ENCODE measurements around the gene EDC3.

Gene EDC3

DNA sequence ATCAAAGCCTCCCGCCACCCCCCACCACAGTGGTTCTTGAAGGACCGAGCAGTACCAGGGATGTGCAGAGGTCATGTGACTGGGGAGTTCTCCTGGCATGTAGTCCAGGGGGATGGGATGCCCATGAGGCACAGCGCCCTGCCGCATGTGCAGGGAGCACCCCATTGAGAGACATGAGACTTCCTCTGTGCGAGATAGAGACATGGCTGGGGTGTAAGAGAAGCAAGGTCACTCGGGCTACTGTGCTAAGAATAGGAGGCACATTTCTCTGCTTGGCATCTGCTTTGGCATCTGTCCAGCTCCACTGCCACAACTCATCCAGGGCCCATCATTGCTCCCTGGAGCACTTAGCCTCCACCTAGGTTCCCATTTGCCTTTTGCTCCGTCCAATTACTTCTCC, 31.9 kb upstream of the EDC3 start:
- TF ChIP-seq, protein P1, sequence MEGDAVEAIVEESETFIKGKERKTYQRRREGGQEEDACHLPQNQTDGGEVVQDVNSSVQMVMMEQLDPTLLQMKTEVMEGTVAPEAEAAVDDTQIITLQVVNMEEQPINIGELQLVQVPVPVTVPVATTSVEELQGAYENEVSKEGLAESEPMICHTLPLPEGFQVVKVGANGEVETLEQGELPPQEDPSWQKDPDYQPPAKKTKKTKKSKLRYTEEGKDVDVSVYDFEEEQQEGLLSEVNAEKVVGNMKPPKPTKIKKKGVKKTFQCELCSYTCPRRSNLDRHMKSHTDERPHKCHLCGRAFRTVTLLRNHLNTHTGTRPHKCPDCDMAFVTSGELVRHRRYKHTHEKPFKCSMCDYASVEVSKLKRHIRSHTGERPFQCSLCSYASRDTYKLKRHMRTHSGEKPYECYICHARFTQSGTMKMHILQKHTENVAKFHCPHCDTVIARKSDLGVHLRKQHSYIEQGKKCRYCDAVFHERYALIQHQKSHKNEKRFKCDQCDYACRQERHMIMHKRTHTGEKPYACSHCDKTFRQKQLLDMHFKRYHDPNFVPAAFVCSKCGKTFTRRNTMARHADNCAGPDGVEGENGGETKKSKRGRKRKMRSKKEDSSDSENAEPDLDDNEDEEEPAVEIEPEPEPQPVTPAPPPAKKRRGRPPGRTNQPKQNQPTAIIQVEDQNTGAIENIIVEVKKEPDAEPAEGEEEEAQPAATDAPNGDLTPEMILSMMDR (IDR thresholded peaks at IDR 0.05; ENCODE audit: low read depth, low read length): no peak
- H3K4me3 ChIP-seq (ENCODE audit: low read depth, low read length): no peak overlapping the region
- in situ Hi-C loops (cut with HindIII; ENCODE audit: low sequenced_read_pairs): no loop called here
- DNase-seq (ENCODE audit: low read depth, low spot score): no peak

DNA sequence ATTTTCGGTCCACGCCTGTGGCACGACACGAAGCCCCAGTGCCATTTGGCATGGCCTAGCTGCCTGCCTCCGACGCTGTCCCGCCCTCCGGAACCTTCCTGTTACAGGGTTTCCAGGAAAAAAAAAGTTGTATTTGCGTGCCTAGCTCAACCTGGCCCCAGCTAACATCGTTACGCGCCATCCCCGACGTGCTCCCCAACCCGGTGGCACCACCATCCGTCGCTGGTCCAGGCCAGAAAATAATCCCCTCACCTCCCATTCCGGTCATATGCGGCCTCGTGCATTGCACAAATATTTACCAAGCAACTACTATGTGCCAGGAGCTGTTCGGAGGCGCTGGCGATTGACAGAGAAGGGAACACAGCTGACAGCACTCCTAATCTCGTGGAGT, 30.9 kb upstream of the EDC3 start:
- peak overlapping the region; percentile 34 for H3K4me3 ChIP-seq (ENCODE audit: low read depth, low read length)
- TF ChIP-seq, protein P1 (IDR thresholded peaks at IDR 0.05; ENCODE audit: low read depth, low read length): no peak
- in situ Hi-C loops (cut with HindIII; ENCODE audit: low sequenced_read_pairs): no loop called here
- DNase-seq (ENCODE audit: low read depth, low spot score): no peak

DNA sequence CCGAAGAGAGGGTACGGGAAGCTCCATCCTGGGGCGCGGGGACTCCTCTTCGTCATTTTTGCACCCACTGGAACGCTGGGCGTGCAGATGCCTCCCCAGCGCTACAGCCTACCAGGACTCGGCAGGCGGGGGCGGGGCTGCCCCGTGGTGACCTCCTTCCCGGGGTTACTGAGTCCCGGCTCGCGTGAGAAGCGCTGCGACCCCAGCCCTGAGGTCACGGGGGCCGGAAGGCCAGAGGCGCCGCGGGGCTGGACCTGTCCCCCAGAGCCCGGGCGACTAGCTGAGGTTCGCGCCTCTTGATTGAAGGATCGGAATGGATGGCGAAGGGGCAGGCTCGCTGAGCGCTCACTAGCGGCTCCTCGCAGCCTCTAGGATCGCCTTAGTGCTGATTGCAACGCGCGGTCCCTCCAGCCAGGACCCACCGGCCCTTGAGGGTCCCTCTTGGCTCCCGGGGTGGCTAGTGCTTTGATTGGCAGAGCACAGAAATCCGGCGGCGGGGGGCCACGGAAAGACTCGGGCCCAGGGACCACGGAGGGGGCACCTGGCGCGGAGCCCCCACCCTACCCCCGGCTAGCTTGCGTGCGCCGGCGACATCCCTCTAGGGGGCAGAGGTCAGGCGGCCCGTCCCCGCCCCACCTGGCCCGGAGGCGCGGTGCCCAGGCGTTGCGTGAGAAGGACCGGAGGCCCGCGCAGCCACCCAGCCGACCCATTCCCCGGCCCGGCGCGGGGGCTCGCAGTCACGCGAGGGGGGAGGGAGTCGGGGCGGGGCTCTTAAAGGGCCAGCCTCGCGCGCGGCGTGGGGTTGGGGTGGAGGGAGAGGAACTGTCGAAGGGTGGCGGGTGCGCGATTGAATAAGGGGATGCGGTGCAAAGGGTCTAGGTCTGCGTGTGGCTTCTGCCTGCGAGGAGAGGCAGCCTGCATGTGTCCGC, 30.3 kb upstream of the EDC3 start:
- DNase-seq (ENCODE audit: low read depth, low spot score): no peak
- in situ Hi-C loops (cut with HindIII; ENCODE audit: low sequenced_read_pairs): no loop called here
- TF ChIP-seq, protein P1 (IDR thresholded peaks at IDR 0.05; ENCODE audit: low read depth, low read length): no peak
- peak overlapping the region; percentile 34 for H3K4me3 ChIP-seq (ENCODE audit: low read depth, low read length)

DNA sequence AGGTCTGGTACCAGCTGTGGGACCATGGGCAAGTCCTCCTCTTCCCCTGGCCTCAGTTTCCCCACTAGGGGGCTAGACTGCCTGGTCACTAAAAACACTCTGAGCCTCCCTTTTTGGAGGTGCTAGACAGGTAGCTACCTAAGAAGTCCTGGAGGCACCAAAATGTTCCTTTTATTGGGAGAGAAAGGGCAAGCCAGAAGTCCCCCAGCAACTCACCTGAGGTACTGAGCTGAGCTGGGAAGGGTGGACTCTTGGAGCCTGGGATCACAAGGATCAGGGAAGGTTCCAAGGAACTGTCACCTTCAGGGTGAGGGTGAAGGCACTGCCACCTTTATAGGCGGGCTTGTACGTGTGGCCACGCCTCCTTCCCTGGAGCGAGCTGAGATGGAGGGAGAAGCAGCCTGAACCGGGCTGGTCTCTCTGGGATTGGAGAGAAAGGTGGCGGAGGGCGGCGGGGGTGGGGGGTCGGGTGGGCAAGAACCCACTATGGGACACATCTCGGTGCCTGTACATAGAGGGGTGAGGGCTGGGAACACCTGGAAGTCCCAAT, 29.5 kb upstream of the EDC3 start, which contains the start of gene CYP1A1:
Gene CYP1A1 (minus strand): TSS at position 304 of the 550 bp plus-strand sequence. CDS start 2,431 bp downstream, outside the sequence.
- DNase-seq (ENCODE audit: low read depth, low spot score): no peak

DNA sequence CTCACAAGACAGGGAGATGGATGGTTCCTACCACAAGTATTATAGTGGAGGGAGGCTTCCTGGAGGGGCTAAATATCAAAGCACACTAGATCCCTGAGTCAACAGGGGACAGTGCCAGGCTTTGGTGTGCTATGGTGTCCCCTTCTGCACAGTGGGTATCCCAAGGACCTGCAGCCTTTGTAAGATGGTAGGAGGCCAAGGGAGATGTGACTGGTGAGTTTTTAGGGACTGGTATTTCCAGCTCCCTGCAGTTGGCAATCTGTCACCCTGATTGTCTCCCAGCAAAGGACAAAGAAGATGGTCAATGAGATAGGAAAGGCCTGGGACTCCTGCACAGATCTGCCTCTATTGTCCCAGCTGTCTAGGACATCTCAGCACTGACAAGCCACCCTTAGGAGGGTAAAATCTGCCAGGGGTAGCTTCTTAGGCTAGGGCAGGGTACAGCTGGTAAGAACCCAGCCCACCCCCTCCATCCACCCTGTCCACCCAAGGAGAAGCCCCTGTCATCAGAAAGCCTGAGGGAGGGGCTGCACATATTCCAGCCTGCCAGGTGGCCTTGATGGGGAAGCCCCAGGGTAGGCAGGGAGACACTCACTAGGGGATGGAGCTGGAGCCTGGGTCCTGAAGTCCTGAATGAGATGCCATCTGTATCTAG, 28.9 kb upstream of the EDC3 start:
- no peak for DNase-seq (ENCODE audit: low read depth, low spot score)
- TF ChIP-seq, protein P1 (IDR thresholded peaks at IDR 0.05; ENCODE audit: low read depth, low read length): no peak
- in situ Hi-C loops (cut with HindIII; ENCODE audit: low sequenced_read_pairs): no loop called here

More for the DNA sequence above, 29.5 kb upstream of the EDC3 start, which contains the start of gene CYP1A1:
- TF ChIP-seq, protein P1 (IDR thresholded peaks at IDR 0.05; ENCODE audit: low read depth, low read length): no peak
- in situ Hi-C loops (cut with HindIII; ENCODE audit: low sequenced_read_pairs): no loop called here
- H3K4me3 ChIP-seq (ENCODE audit: low read depth, low read length): peak within 1 kb of the TSS; percentile 34

DNA sequence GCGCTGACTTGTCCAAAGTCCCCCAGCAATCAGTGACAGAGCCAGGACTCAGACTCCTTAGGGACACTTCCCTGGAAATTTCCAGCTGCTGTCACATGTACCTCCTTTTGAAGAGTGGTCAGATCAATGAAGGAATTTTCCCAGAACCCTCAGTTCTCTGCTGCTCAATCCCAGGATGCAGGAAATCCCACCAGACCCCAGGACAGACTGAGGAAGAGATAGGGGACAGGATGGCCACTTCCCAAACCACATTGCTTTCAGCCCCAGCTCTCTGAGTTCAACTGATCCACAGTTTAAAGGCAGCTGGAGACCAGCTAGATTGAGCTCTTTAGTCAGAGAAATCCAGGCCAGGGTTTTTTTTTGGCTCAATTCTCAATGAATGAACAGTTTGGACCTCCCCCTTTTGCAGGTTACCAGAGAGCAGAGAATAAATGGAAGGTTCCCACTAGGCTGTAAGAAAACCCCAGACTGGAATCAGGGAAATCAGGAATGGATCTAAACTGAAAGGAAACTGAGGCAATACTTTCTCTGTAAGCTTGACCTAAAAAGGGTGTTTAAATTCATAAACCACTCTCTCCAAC, 28.0 kb upstream of the EDC3 start:
- no peak overlapping the region for H3K4me3 ChIP-seq (ENCODE audit: low read depth, low read length)
- in situ Hi-C loops (cut with HindIII; ENCODE audit: low sequenced_read_pairs): no loop called here
- TF ChIP-seq, protein P1 (IDR thresholded peaks at IDR 0.05; ENCODE audit: low read depth, low read length): no peak
- DNase-seq (ENCODE audit: low read depth, low spot score): peak; percentile 54

More for the DNA sequence above, 28.9 kb upstream of the EDC3 start:
- H3K4me3 ChIP-seq (ENCODE audit: low read depth, low read length): no peak overlapping the region
